ENCODE data around the gene LRTM2. TPM values are rescaled to one million over a fixed set of nuclear protein-coding genes. Genes with fewer than 3 reads are reported as not detected.
"Not testable (repeated sequence)": the region's sequence is repeated elsewhere in the genome, so short reads cannot be mapped to it uniquely, and the experiment has no call there.

The LRTM2 gene
- total RNA-seq, 4 donors from 2014 or later = not detected

DNA sequence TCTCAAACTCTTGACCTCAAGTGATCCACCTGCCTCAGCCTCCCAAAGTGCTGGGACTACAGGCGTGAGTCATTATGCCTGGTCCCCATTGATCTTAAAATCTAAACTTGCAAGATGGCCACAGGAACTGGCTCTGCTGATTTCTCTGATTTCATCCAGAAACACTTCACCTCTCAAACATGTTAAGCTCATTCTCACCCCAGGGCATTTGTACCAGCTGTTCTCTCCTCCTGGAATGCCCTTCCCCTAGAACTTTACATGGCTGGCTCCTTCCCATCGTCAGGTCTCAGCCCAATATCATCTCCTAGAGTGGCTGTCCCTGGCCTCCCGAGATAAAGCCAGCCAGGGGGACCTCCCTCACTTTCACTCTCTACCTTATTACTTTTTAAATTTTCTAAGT is 5.3 kb upstream of the LRTM2 start:
- WGBS, 2 donors = 63 to 67% methylated on average over 3 of the region's 3 CpGs
- DNase-seq = no peak
- no peak for TF ChIP-seq POLR2A (IDR thresholded peaks at IDR 0.05)
- TF ChIP-seq, protein P1, sequence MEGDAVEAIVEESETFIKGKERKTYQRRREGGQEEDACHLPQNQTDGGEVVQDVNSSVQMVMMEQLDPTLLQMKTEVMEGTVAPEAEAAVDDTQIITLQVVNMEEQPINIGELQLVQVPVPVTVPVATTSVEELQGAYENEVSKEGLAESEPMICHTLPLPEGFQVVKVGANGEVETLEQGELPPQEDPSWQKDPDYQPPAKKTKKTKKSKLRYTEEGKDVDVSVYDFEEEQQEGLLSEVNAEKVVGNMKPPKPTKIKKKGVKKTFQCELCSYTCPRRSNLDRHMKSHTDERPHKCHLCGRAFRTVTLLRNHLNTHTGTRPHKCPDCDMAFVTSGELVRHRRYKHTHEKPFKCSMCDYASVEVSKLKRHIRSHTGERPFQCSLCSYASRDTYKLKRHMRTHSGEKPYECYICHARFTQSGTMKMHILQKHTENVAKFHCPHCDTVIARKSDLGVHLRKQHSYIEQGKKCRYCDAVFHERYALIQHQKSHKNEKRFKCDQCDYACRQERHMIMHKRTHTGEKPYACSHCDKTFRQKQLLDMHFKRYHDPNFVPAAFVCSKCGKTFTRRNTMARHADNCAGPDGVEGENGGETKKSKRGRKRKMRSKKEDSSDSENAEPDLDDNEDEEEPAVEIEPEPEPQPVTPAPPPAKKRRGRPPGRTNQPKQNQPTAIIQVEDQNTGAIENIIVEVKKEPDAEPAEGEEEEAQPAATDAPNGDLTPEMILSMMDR (IDR thresholded peaks at IDR 0.05) = no peak
- no peak overlapping the region for H3K4me3 ChIP-seq
- no peaks in the 10 kb centered on the region for H3K9me3 ChIP-seq
- intact Hi-C loops (cut with DNase I) = no loop called here
- peaks cover 0 to 11% (median 0%) of the 10 kb centered on the region in 3 donors for H3K4me1 ChIP-seq
- no peak overlapping the region for H3K27ac ChIP-seq
- peaks cover 0 to 59% (median 0%) of the 10 kb centered on the region in 4 donors for H3K27me3 ChIP-seq
- no peaks in the 10 kb centered on the region for H3K36me3 ChIP-seq

DNA sequence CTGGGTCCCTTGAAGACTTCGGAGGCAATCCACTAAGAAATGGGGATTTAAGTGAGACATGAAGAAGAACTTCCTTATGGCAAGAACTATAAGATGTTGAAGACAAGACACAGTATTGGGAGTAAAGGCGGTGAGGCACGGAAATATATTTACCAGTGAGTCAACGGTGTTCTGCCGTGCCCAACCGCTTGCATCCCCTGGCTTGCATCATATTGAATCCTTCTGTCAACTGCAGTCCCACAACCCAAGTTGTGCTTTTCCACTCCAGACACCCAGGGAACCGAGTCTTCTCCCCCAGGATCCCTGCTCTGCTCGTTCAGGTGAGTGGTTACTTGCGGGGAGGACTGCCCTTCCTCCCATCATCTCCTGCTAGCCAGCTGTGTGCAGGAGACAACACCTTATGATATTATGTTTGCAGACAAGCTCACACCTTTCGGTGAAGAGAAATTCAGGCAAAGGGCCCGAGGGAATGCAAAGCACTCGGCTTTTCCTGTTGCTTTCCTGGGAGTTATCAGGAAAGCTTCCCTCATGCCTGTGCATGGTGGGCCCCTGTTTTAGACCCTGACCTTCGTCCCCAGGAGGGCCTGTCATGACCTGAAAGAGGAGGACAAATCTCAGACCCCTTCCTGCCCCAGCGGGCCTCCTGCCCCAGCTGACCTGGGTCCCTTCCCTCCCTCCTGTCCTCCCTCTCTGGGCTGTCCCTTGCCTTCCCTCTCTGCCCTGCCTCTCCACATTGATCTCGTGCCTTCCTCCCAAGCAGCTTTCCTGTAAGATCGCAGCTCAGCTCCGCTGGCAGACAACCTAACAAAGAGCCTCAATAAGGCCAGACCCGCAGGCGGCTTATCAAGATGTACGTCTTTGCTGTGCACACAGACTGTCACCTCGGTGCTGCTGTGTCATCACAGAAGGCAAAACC is 4.3 kb upstream of the LRTM2 start:
- TF ChIP-seq, protein P1 (IDR thresholded peaks at IDR 0.05) = no peak
- TF ChIP-seq POLR2A (IDR thresholded peaks at IDR 0.05) = no peak

DNA sequence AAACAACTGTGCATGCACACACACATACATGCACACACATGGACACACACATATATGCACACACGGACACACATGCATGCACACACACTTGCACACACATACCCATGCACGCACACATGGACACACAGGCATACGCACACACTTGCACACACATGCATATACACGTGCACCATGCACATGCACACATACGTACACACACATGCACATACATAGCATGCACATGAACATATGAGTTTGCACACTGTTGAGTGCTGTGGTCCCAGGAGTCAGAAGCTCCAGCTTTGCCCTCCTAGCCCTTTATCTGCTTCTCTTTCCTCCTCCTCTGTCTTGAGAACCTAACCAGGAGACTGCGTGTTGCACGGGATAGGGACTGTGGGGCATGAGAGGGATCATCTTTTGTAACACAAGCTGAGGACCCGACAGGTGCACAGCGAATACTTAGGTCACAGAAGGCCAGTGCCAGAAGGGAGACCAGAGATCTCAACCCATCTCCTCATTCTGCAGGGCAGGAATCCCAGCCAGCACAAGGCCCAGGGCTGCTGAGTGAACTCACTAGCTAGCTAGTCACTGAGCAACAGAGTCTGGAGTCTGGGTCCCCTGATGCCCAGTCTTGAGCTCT is 3.5 kb upstream of the LRTM2 start:
- no peak for DNase-seq
- TF ChIP-seq POLR2A (IDR thresholded peaks at IDR 0.05) = no peak
- TF ChIP-seq, protein P1 (IDR thresholded peaks at IDR 0.05) = no peak
- intact Hi-C loops (cut with DNase I) = no loop called here
- WGBS, 2 donors = 88 to 94% methylated on average over 5 to 8 of the region's 9 CpGs
- H3K9me3 ChIP-seq = no peaks in the 10 kb centered on the region
- H3K36me3 ChIP-seq = no peaks in the 10 kb centered on the region
- H3K4me1 ChIP-seq = peaks cover 0 to 10% (median 0%) of the 10 kb centered on the region in 3 donors
- no peak overlapping the region for H3K27ac ChIP-seq
- H3K27me3 ChIP-seq = peaks cover 0 to 71% (median 4%) of the 10 kb centered on the region in 4 donors
- no peak overlapping the region for H3K4me3 ChIP-seq

More for the DNA sequence above, 4.3 kb upstream of the LRTM2 start:
- Histone ChIP-seq H3K27ac (no peak overlapping the region), H3K36me3 (no peaks in the 10 kb centered on the region), H3K9me3 (no peaks in the 10 kb centered on the region), H3K4me3 (no peak overlapping the region), H3K4me1 (peaks cover 0 to 11% (median 0%) of the 10 kb centered on the region in 3 donors), H3K27me3 (peaks cover 0 to 69% (median under 1%) of the 10 kb centered on the region in 4 donors)
- DNase-seq = no peak
- intact Hi-C loops (cut with DNase I) = no loop called here
- WGBS, 2 donors = 54 to 56% methylated on average over 16 to 18 of the region's 21 CpGs

DNA sequence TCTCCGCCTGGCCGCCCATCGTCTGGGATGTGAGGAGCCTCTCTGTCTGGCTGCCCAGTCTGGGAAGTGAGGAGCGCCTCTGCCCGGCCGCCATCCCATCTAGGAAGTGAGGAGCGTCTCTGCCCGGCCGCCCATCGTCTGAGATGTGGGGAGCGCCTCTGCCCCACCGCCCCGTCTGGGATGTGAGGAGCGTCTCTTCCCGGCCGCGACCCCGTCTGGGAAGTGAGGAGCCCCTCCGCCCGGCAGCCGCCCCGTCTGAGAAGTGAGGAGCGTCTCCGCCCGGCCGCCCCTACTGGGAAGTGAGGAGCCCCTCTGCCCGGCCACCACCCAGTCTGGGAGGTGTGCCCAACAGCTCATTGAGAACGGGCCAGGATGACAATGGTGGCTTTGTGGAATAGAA is 2.4 kb upstream of the LRTM2 start:
- intact Hi-C loops (cut with DNase I) = not testable (repeated sequence)

DNA sequence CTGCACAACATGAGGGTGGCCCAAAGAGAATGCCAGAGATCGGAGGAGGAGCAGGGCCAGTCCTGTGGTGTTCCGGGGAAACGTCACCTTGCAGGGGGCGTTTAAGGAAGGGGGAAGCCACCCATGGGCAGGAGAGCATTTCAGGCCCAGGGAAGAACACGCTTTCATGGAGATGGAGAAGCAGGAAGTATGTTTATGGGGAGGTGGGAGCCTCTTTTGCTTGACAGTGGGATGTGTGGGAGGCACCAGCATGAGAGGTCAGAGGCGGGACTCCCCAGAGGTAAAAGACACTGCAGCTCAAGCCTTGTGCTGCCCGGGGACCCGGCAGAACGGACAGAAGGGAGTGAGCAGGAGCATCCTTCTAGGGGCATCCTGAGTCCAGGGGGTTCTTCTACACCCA is 1.3 kb upstream of the LRTM2 start:
- TF ChIP-seq, protein P1 (IDR thresholded peaks at IDR 0.05) = no peak
- no peak for TF ChIP-seq POLR2A (IDR thresholded peaks at IDR 0.05)
- Histone ChIP-seq H3K36me3 (no peaks in the 10 kb centered on the region), H3K4me3 (no peak overlapping the region), H3K9me3 (no peaks in the 10 kb centered on the region), H3K27me3 (peaks cover 0 to 85% (median 6%) of the 10 kb centered on the region in 4 donors), H3K27ac (no peak overlapping the region), H3K4me1 (peaks cover 0 to 5% (median 0%) of the 10 kb centered on the region in 3 donors)
- intact Hi-C loops (cut with DNase I) = no loop called here
- DNase-seq = no peak
- WGBS, 2 donors = 68% methylated on average over 9 of the region's 9 CpGs

More for the DNA sequence above, 2.4 kb upstream of the LRTM2 start:
- no CpG with 5 or more reads among the region's 28 CpGs for WGBS, 2 donors
- H3K4me3 ChIP-seq, DNase-seq, H3K36me3 ChIP-seq, H3K27ac ChIP-seq, H3K4me1 ChIP-seq, H3K9me3 ChIP-seq: not testable (repeated sequence)
- peaks cover 0 to 82% (median 6%) of the 10 kb centered on the region in 4 donors for H3K27me3 ChIP-seq
